Right renal pelvis (tissue), 4 donors: ENCODE measurements around the gene GPALPP1. TPM values are rescaled to one million over a fixed set of nuclear protein-coding genes. Genes with fewer than 3 reads are reported as not detected.
"Not testable (repeated sequence)": the region's sequence is repeated elsewhere in the genome, so short reads cannot be mapped to it uniquely, and the experiment has no call there.

Experiments
- DNase-seq, 4 donors: peaks; one replicate each; pipeline ENCODE4 v3.0.0-alpha.2; 2013; ENCODE audit warnings: low read depth in 4 of 4, low spot score in 3 of 4, missing footprints in 1 of 4
- polyA plus RNA-seq, 4 donors: library from polyadenylated mRNA; unstranded; fragments of 120-200 nt; gene quantifications; one replicate each; pipeline ENCODE4 v1.2.1, GENCODE V29; 2013; ENCODE audit not compliant: insufficient read length in 4 of 4

Gene GPALPP1, protein sequence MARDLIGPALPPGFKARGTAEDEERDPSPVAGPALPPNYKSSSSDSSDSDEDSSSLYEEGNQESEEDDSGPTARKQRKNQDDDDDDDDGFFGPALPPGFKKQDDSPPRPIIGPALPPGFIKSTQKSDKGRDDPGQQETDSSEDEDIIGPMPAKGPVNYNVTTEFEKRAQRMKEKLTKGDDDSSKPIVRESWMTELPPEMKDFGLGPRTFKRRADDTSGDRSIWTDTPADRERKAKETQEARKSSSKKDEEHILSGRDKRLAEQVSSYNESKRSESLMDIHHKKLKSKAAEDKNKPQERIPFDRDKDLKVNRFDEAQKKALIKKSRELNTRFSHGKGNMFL
- polyA plus RNA-seq = 10 to 100 TPM; 48.3 to 65.3 (median 57.1) TPM

DNA sequence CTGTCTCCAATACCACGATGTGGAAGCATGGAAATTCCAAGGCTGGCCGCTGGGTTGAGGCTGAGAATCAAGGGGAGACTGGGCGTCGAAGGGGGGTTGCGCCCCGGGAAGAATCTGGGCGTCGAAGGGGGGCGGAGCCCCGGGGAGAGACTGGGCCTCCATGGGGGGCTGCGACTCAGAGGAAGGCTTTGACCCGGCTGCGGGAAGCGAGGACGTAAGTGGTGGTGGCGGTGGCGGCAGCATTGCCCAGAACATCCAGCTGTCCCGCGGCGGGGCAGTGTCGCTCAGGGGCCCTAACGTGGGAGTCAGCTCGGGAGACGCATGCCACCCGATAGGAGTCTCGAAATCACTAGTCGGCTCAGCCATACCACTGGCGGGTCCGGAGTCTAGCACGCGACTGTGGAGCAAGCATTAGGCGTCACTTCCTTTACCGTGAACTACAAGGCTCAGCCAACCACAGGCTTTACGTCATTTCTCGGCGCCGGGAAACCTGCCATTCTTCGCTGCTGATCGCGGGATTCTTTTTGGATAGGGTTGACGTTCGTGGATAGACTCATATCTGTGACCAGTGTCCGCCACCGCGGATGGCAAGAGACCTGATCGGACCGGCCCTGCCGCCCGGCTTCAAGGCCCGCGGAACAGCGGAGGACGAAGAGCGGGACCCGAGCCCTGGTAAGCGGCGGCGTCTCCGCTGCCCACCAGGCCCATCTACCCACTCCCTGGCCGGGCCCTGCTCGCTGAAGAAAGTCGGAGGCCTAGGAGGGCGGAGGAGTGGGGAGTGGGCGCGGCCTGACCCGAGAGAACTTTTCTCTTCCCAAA lies at the start of gene GPALPP1, which contains the start of gene NUFIP1:
TSS of gene GPALPP1 (plus strand) at position 468 of the 819 bp plus-strand sequence. CDS start at position 585, 117 bp downstream.
TSS of gene NUFIP1 (minus strand) at position 401 of the 819 bp plus-strand sequence. CDS start at position 366, 35 bp downstream.
- DNase-seq = peak; percentile 90 to 92 (median 90)

DNA sequence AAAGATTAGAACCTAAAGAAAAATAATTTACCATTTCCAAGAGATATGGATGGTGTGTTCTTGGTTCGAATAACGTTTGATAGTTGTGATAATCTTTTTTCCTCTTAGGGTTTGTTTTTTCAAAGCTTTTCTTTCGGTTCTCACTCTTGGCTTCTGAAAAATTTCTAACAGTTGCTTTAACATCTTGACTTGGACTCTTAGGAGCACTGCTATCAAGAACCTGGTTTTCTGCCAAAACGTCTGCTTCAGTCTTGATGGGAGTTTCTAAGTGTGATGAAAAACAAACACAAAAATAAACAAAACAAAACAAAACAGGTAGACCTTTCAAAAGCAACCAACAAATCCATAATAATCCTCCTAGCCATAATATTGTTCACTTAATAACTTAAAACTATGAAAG lies 45.9 kb upstream of the GPALPP1 start:
- not testable (repeated sequence) for DNase-seq

DNA sequence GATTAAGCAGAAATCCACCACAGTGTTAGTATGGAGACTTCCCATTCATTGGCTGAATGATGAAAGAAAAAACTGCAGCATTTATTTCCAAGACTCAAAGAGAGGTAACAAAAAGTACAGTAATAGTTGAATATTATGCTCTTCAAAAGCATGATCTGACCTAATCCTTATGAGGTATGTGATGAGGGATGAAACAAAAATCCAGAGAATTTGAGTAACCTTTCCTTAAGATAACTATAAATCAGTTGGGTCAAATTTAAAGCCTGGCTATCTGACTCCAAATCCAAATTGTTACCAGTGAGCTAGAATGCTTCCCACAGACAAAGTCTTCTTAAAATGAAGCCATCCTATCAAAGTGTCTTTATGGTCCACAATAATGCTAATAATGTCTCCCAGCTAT lies 38.2 kb upstream of the GPALPP1 start:
- no peak for DNase-seq

DNA sequence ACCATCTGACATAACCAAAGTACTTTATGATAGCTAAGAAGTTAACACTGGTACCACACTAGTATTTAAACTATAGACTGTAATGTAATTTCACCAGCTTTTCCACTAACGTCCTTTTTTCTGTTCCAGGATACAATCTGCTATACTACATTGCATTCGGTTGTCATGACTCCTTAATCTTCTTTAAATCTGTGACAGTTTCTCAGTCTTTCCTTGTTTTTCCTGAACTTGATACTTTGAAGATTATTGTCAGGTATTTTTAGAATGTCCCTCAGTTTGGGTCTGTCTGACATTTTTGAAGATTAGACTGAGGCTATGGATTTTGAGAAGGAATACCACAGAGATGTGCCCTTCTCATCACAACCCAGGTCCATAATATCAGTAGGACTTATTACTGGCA lies 36.7 kb upstream of the GPALPP1 start:
- DNase-seq = no peak

DNA sequence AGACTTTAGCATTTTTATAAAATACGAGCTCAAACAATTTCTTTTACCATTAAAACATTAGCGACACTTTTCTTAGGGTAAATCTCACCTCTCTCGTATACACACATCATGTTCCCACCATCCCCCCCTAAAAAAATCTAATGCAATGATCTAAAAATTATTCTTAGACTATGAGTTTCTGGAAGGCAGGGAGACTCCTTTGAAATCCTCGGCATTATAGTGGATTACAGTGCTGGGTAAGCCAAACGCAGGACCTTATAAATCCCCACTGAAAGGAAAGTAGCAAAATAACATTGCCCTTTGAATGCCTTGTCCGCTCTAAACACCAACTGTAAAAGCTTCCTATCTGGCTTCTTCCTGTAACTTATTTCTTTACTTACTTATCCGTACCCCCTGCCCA lies 35.1 kb upstream of the GPALPP1 start:
- no peak for DNase-seq

DNA sequence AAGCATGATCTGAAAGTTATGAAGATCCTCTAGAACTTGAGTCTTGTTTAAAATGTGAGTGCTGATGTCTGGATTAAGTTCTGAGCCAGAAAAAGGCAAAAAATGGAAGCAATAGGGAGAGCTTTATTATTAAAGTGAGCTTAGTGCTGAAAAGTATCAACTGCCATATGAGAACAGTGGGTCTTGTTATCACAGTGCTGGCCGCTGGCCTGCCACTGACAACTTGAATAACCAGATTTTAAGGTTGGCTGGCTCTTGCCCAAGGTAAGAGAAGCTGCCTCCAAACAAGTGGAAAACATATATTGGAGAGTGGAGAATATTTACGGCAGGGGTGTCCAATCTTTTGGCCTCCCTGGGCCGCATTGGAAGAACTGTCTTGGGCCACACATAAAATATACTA lies 33.9 kb upstream of the GPALPP1 start:
- no peak for DNase-seq

DNA sequence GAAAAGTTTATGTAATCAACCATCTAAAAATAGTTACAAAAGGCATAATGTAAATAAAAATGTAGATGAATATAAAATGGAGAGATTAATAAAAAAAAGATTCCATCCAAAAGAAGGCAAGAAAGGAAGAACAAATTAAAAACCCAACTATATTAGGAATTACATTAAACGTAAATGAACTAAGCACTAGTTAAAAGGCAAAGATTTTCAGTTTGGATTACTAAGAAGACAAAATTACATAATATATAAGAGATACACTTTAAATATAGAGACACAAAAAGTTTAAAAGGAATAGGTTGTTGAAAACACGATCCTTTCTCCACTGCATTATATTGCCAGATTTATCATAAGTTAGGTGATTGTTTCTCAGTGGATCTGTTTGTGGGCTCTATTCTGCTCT lies 27.3 kb upstream of the GPALPP1 start:
- no peak for DNase-seq

DNA sequence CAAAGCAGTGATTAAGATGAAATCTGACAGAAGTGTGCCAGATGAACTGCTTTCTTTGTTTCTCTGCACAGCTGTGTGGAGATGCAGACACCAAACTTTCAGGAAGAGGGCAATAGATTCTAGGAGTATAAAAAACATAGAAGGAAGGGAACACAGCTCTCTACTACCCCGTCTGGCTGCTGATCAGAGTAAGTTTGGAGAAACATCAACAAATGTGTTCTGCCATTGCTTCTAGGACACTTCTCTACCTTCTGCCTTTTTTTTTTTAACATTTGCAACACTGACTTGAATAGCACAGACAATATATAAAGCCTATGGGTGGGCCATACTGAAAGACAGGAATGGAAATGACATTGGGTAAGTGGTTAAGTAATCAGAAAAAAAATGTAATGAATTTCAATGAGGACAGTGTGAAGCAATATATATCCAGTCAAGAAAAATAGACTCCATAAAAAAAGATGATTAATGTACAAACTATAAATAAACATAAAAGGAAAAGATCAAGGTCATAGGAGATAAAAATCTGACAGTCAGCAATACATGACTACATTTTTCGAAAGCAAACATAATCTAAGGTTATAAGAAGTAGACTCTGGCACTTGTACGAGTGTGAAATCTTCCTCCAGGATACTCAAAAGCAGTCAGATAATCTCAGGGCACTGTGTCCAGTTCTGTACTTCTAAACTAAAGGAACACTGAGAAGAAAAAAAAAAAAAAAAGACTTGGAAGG lies 21.5 kb upstream of the GPALPP1 start:
- DNase-seq = no peak

DNA sequence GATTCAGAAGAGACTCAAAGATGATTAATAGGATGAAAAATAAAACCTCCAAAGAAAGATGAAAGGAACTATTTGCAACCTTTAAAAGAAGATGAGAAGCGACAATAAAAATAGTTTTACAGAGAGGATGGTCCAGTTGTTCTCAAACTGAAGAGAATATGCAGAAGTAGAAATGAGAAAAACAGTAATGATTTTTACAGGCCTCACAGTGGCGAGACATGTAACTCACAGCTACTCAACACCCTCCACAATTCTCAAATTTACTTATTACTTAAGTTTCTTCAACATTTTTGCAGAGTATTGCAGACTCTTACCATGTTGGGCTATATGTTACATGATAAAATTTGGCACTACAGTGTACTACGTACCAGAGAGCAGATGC lies 20.9 kb upstream of the GPALPP1 start:
- DNase-seq = no peak

DNA sequence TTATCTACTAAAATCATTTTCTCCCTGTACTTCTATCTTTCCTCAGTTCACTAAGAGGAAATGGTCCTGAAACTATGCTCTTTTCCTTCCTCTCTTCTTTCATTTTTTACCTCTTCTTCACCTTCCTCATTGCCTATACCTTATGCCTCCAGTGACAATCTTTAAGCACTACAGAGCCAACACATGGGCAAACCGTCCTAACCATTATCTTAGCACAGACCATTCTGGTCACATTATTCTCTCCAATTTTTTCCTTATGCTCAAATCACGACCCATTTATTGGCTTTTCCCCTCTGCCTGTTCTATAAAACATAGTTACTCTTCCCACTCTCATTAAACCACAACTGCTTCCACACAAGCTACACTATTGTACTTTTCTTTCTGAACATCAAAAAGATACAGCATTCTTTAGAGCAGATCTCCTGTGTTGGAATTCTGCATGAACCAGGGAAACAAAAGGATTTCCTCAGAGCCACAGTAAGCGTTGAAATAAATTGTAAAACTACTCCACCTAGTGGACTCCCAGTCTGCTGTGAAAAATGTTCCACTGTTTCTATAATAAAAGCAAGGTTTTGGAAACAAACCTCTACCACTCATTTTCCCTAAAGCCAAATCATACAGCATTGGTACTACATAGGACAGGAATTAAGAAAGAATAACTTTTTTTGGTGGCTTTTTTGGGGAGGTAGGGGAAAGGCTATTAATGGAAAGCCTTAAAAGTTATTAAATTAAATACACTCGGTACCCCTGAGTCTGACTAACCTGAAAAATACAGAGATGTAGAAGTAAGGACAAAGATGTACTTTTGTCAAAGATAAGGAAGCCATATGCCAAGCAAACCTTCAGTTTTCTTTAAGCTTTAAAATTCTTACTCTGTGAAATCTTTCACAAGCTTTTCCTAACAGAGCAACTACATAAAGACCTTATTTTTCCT lies 19.5 kb upstream of the GPALPP1 start:
- peak in 3 of 4 donors; percentile 49 to 58 (median 53) for DNase-seq

DNA sequence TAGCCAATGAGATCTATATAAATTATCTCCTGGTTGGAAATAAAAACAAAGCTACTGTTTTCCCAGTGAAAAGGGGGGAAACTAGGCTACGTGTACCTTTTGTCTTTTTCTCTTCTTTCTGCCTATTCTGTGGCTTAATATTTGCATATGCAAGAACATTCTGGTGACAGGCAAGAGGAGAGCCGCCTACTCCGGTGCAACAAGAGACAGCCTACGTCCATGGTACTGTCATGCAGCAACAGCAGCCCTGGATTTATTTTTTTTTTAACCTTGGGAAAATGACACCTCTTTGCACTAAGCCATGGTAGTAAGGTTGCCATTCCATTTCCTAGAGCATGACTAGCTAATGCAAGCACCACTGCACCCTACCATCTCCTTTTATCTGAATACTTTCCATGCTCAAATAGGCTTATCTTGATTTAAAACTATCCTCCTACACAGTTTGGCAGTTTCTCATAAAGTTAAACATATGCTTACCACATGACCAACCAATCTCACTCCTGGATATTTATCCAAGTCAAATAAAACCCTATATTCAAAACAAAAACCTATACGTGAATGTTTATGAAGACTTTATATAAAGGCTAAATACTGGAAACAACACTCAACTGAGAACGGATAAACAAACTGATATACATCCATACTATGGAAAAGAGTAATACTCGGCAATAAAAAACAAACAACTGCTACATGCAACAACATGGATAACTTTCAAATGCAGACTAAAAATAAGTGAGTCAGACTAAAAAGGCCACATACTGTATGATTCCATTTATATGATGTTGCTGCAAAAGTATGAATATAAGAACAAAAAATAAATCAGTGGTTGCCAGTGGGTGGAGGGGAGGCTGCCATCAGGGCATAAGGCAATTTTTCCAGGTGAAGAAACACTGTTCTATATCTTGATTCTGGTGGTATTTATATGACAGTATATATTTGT lies 17.4 kb upstream of the GPALPP1 start:
- no peak for DNase-seq

DNA sequence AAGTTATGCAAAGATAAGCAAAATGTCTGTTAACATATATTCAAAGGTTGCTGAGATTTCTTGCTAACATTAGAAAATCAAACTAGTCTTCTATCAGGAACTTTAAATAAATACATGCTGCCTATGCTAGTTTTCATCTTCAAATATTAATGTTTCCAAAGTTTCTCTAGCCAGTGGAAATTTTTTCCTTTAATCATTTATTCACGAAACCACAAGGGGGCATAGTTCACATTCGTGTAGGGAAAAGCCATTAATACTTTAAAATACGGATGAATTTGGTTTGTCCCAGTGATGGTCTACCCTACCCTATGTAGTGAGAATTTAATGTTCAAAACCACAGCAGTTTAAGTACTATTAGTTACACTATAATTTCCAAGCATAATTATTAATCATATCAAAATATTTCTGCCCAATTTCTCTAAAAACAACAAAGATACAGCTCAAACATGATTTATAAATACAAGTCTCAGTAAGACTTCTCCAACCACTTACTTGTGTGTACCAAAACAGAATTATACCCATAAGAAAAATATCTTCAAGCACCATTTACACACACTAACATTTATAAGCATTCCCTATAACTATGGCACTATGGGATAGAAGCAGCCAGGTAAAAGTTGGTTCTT lies 16.3 kb upstream of the GPALPP1 start:
- DNase-seq = no peak

DNA sequence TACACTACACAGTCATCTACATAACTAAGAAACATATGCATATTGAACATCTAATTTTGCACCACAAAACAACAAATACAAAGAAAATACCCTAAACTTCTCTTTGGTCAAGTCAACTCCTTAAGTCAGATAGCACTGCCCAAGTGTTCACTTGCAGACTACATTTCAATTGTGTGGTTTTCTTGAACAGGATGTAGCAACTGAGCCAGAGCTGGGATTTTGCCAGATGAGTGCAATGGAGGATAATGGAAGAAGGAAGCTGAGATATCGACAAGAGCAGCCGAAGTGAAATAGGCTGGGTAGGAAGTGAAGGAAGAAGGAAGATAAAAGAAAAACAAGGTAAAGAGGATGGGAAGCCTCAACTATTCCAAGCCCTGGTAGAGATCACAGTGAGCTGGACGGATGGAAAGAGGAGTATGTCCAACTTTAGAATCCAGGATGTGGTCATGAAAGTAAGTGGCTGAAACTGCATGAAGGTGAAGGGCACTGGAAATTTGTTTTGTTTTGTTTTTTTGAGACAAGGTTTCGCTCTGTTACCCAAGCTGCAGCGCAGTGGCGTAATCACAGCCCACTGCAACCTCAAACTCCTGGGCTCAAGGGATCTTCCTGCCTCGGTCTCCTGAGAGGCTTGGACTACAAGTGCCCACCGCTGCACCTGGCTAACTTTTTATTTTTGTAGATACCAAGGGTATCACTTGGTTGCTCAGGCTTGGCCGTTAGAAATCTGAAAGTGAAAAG lies 15.1 kb upstream of the GPALPP1 start:
- no peak for DNase-seq

DNA sequence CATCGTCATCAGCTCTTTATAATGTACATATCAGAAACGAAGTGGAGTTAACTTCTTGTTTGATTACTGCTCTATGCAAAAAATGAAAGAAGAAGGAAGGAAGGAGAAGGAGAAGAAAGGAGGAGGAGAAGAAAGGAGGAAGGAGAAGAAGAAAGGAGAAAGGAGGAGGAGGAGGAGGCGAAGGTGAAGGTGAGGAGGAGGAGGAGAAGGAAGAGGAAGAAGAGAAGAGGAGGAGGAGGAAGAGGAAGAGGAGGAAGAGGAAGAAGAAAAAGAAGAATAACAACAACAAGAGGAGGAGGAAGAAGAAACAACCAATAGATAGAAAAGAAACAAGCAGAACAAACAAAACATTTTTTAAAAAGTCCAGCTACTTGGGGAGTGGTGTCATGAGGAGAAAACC lies 13.1 kb upstream of the GPALPP1 start:
- DNase-seq = no peak

DNA sequence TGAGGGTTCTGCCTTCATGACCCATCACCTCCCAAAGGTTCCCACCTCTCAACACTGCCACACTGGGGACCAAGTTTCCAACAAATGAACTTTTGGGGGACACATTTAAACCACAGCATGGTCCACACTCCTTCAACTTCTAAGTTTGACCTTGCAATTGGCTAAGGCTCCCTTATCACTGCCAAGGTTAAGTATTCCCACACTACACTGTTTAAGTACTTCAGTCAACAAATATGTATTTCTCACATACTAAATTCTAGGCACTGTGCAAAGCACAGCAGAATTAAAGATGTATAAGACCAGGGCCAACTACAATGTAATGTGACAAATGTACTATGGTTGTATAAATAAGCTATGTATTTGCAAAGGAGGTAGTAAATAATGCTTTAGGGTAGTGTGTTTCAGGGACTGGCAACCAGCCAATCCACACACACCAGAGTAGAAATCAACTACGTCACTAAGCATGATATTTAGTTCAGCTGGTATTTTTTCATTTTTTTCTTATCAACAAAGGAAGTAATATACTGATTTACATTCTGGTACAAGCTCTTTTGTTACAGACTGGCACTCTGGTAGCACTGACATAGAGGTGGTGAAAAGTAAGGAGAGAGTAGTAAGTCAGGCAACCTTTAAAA lies 12.3 kb upstream of the GPALPP1 start:
- DNase-seq = no peak

DNA sequence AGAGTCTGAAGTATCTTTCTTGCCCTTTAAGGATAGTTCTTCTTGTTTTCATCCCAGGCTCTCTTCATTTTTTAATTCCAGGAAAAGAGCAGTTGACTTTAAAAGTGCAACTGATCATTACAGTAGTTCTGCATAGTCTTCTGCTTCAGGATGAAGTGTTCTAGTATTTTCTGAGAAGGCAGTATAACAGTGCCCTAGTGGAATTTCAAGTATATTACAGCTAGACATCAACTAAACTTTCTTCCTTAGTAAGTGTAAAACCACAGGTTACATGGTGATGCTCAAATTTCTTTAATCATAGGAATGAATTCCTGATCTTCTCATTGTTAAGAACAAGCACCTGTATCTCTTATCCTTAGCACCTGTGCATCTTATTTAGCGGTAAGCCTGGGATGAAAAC lies 11.0 kb upstream of the GPALPP1 start:
- DNase-seq = no peak

DNA sequence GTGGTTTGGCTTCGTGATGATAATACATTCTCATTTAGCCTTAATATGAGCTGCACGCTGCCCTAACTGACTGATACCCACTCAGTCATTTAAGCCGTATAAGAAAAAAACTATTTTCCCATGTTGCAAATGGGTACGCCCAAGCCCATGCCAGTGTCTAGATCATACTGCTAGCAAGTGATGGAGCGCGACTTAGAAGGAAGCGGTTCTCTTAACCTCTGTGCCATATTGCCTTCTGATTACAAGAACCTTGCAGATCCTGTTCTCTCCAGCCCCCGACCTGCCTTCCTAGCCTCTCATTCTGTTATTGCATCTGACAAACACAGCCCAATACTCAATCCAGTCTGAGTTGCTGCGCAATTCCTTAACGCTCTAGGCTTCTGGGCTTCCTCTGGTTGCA lies 603 bp downstream of the GPALPP1 start:
- DNase-seq = no peak
